Hematopoietic multipotent progenitor cell treated with erythropoietin and hydrocortisone succinate and interleukin-3 and kit ligand, for 8 days (in vitro differentiated cells): ENCODE results near the gene DOC2B.
"Not testable (repeated sequence)": the region's sequence is repeated elsewhere in the genome, so short reads cannot be mapped to it uniquely, and the experiment has no call there.

Source experiments
- DNase-seq: peaks from one replicate; pipeline ENCODE4 v3.0.0-alpha.2; 2015

The DOC2B gene

DNA sequence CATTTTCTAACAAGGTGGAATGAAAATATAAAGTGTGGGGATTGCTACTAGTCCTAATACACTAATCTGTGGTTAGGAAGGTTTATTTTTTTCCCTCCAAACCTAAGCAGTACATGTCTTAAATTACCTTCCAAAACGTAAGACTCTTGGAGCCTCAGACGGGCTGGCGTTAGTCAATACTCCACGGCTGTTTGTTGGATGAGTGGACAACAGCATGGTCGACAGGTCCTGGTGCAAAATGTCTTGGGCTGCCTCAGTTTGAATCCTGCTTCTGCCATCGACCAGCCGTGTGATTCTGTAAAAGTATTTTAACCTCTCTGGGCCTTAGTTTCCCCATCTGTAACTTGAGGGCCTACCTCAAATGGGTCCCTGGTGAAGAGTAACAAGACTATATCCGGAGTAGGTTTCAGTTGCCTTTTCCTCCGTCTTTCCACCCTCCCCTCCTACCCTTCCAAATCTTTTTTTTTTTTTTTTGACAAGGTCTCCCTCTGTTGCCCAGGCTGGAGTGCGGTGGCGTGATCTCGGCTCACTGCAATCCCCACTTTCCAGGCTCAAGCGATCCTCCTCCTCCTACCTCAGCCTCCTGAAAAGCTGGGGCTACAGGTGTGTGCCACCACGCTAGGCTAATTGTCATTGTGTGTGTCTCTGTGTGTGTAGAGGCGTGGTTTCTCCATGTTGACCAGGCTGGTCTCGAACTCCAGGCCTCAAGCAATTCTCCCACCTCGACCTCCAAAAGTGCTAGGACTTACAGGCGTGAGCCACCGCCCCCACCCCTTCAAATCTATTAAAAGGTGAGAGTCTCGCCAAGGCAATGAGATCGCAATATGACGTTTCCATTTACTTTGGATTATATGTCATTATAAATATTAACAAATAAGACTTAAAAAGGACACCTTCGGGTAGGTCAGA, 38.3 kb downstream of the DOC2B start:
- no peak for DNase-seq

GRCh38 chr17:142102-142661, 39.3 kb downstream of the DOC2B start:
- DNase-seq, result peak; percentile 14

GRCh38 chr17:139401-140205, 41.8 kb downstream of the DOC2B start:
- not testable (repeated sequence) for DNase-seq

- DNase-seq, result not testable (repeated sequence)
Observed at GRCh38 chr17:137166-137807, 44.2 kb downstream of the DOC2B start, which contains the start of gene SCGB1C2. Gene SCGB1C2, plus strand, starts transcription at chr17:137569. Its CDS starts 22 bp downstream, at chr17:137591.

DNA sequence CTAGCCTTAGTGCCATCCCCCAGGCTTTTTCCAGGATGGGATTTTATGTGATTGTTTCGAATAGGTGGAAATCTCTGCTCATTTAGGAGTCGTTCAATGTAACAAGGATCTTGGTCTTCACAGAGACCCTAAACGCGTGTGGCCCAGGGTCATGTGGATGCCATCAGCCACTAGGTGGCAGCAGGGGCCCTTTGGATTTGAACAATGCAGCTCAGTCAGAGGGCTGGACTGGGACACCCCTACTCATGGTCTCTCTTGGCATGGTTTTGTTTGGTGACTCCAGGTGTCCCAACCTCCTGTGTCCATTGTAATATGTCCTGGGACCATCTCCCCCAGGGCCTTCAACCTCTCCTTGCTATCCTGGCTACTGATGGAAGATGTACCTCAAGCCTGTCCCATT, 44.9 kb downstream of the DOC2B start:
- not testable (repeated sequence) for DNase-seq

DNA sequence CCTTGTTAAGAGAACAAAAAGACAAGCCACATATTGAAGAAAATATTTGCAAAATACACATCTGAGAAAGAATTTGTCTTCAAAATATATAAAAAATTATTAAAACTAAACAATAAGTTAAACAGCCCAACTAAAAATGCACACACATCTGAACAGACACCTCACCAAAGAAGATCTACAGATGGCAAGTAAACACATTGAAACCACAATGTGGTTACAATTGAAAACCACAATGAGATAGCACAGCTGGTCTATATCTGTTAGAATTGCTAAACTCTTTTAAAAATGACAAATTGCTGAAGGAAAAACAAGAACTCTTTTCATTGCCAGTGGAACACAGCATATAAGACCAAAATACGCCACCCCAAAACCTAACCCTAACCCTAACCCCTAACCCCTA, 45.6 kb downstream of the DOC2B start:
- DNase-seq, result not testable (repeated sequence)

DNA sequence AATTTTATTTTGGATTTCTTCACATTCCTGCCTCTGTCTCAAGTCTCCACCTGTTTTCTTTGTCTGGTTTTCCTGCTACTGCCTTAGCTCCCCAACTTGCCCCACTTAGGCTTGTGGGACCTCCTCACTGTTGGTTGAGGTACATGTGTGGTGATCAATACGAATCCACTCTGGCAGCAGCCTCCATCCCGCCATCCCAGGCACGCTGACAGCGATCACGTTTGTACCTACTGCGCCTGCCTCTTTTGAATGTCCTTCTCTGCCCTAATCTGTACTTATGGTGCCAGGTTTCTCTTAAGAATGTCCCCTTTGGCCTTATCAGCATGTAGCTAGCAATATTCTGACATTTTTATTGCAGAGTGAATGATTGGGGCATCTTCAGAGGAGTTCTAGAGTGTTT, 46.4 kb downstream of the DOC2B start:
- not testable (repeated sequence) for DNase-seq

DNA sequence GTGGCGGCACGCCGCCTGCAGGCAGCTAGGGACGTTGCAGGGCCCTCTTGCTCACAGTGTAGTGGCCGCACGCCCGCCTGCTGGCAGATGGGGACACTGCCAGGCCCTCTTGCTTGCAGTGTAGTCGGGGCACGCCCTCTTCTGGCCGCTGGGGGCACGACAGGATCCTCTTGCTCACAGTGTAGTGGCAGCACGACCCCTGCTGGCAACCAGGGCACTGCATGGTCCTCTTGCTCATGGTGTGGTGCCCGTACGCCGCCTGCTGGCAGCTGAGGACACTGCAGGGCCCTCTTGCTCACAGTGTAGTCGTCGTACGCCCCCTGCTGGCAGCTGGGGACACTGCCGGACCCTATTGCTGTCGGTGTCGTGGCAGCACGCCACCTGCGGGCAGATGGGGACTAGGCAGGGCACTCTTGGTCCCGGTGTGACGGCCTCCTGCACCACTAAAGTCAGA, 47.1 kb downstream of the DOC2B start:
- DNase-seq, result not testable (repeated sequence)

- DNase-seq, result not testable (repeated sequence)
Observed at GRCh38 chr17:133932-134331, 47.5 kb downstream of the DOC2B start.

DNA sequence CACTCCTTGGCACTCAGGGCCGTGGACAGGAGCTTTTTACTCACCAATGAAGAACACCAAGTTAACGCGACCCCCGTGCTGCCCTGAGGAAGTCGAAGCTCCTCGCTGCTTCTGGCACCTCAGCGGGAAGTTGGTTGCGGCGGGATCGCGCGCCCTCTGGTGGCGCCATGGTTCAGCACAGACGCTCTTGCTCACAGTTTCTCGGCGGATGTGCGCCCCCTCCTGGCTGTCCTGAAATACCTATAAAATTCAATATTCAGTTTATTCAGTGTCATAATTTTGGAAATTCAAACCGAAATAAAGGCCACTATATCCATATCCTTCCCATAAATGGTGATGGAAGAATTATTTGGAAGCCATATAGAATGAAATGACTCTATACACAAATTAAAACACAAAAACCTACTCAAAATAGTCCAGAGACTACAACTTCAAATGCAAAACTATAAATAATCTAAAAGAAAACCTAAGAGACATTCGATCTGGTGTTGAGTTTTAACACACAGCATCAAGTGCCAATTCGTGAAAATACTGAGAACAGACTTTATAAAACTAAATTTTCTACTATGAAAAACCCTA, 63.0 kb downstream of the DOC2B start:
- not testable (repeated sequence) for DNase-seq

DNA sequence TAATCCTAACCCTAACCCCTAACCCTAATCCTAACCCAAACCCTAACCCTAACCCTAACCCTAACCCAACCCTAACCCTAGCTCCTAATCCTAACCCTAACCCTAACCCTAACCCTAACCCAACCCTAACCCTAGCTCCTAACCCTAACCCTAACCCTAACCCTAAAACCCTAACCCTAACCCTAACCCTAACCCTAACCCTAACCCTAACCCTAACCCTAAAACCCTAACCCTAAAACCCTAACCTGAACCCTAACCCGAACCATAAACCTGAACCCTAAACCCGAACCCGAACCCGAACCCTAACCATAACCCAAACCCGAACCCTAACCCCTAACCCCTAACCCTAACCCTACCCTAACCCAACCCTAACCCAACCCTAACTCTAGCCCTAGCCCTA, 68.3 kb downstream of the DOC2B start:
- DNase-seq, result peak; percentile 1
